ENCODE measurements around the gene NRL.

Gene NRL

DNA sequence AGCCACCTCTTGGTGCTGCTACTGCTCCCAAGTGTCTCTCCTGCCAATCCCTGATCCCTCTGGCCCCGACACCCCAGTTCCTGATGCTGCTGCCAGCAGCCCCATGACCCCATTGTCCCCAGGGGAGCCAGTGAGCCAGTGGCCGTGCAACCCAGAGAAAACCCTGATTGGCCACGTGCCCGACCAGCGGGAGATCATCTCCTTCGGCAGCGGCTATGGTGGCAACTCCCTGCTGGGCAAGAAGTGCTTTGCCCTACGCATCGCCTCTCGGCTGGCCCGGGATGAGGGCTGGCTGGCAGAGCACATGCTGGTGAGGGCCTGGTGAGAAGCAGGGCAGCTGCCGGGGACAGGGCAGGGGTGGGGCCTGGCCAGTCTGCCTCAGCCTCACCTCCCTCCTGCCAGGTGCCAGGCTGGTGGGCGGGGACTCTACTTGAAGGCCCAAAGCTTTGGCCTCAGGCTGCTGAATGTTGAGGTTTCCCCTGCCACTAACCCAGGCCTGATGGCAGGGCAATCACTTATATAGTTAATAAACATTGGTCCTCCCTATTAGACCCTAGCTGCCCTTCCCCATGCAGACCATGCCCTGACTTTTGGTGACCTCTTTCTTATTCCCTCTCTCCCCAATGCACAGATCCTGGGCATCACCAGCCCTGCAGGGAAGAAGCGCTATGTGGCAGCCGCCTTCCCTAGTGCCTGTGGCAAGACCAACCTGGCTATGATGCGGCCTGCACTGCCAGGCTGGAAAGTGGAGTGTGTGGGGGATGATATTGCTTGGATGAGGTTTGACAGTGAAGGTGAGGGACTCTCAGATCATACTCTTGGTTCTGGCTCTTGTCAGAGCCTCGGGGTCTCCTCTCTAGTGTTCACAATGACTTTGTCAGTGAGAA lies 15.6 kb downstream of the NRL start:
- DNase-seq = peak; percentile 43

DNA sequence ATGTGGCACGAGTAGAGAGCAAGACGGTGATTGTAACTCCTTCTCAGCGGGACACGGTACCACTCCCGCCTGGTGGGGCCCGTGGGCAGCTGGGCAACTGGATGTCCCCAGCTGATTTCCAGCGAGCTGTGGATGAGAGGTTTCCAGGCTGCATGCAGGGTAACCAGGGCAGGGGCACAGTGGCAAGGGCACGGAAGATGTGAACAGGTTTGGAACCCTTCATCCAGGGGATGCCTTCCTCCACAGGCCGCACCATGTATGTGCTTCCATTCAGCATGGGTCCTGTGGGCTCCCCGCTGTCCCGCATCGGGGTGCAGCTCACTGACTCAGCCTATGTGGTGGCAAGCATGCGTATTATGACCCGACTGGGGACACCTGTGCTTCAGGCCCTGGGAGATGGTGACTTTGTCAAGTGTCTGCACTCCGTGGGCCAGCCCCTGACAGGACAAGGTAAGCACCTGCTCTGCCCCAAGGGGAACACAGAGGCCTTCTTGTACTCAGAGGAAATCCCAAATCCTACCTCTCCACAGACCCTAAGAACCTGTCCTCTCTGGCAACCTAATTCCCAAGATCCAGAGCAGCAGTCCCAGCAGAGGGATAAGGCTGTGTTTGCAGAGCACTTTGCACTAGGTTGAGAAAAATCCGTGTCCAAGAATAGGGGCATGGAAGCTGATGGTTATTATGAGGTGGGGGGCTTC lies 16.4 kb downstream of the NRL start:
- DNase-seq = no peak

DNA sequence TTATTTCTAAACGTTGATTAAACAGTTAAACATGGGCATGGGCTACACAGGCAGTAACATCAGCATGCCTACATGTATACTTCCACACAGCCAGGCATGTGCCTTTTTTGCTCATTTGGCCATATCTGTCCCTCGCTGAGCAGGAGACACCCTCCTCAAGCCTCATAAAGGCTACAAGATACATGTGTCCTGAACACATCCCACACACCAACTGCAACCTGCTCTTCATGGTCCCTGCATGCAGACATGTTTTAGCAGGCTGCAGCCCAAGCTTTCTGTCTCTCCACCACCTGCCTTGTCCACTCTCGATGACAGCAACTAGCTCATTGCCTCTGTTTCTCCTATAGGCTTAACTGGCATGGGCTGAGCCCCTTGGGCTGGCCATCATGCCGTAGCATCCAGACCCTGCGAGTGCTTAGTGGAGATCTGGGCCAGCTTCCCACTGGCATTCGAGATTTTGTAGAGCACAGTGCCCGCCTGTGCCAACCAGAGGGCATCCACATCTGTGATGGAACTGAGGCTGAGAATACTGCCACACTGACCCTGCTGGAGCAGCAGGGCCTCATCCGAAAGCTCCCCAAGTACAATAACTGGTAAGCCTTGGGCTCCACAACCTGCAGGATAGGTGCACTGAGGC lies 18.1 kb downstream of the NRL start:
- DNase-seq = no peak

GRCh38 chr14:24095271-24096068 lies 19.3 kb downstream of the NRL start:
- DNase-seq = no peak

- DNase-seq = no peak
Measured at GRCh38 chr14:24094841-24095270, 19.9 kb downstream of the NRL start.

GRCh38 chr14:24093901-24094840 lies 20.6 kb downstream of the NRL start, which contains the start of gene PCK2:
PCK2 (plus strand) TSS chr14:24094311; CDS start chr14:24094406, 95 bp downstream.
- peak; percentile 72 for DNase-seq

- DNase-seq = no peak
Measured at GRCh38 chr14:24093207-24093900, 21.4 kb downstream of the NRL start.

DNA sequence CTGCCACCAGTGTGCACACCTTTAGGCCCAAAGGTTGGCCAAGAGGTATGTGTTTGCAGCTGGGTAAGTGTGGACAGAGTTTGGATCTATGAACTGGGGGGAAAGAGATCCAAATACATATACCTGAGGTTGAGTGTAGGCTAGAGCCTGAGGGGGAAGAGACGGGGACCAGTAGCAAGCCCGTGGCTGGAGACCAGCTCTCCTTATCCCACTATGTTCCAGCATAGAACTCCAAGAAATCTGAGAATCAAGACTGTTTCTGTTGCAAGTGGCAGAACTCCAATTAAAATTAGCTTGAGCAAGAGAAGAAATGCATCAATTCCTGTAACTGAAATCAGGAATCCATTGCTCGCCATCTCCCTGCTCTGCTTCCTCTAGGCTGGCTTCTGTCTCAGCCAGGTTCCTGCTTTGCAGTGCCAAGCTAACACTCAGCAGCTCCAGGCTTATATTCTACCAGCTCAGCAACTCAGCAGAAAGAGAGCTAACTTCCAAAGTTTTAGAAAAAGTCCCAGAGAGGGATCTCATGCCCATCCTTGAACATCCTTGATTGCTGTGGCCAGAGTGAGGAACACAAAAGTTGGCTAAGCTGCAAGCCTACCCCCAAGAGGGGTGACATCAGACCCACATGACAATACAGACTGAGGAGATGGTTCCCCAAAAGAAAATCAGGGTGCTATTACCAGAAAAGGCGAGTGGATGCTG lies 22.1 kb downstream of the NRL start:
- no peak for DNase-seq

DNA sequence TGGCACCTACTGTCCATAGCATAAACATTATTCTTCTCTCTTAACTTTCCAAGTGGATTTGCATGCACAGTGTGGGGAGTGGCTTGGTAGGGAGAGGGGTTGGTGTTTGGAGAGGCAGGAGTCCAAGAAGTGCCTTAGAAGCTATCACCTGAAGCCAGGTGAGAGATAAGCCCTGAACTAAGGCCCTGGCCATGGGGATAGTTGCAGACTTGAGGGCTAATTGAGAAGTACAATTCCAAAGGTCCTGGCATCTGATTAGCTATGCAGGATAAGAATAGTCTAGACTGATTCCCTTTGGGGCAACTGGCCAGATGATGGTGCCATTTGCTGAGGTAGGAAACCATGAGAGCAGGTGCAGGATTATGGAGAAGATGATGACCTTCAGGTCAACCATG lies 22.6 kb downstream of the NRL start:
- no peak for DNase-seq

DNA sequence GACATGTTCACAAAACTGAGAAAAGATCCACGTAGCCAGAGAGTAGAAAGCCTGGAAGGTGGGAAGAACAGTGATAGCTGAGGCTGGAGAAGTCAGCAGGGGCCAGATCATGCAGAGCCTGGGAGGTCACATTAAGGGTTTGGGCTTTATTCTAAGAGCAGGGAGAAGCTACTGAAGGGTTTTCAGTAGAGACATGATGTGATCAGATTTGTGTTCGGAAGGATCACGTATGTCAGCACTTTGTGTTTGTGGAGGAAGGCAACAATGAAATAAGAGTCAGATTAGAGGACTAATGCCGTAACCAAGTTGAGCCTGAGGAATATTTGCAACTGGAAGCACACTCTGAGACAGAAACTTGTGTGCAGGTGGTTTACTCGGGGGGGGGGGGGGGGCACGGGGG lies 24.9 kb downstream of the NRL start:
- no peak for DNase-seq

DNA sequence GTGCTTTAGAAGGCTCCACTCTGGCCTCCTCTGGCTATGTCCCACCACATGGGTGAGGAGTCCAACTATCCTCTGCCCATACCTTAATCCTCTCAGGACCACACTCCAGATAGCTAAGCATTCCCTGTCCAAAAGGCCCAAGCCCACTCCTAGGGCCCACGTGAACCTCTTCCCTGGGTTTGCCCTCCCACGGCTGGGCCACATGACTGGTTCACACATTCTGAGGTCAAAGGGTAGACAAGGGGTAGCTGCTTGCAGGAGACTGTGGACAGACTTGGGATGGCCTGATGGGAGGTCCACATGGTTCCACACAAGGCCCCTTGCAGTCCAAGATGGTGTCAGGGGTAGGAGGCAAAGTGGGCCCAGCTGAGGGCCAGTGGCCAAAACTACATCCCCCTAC lies 26.7 kb downstream of the NRL start:
- DNase-seq = no peak

- no peak for DNase-seq
Measured at GRCh38 chr14:24087004-24087403, 27.7 kb downstream of the NRL start.

DNA sequence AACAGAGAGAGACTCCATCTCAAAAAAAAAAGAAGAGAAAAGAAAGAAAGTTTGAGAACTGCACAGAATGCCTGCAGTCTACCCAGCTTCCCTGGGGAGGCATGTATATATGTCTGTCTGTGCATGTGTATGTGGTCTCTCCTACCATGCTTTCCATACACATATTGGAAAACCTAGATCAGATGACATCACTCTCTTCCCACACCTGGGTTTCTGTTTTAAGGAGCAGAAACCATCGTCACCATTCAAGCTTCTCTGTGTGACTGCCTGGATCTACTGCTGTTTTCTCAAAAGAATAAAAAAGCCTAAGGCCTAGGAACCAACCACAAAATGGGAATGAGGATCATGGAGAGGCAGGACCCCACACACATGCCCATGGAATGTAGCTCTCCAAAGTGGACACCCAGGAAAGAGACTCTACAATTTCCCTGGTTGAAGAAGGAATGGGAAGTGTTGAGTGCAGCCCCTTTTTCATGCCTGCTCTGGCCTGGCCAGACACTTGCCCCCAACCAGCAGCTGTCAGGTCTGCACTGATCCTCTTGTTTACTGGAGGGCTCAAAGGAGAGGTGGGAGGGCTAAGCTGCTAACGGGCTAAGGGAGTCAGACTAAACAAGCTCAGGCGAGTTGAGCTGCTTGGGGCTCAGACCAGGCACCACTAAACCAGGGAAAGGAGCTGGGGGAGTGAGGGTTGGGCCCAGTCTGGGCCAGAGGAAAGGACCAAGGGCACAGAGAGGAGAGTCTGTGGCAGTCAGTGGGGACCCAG lies 28.4 kb downstream of the NRL start:
- DNase-seq = no peak

DNA sequence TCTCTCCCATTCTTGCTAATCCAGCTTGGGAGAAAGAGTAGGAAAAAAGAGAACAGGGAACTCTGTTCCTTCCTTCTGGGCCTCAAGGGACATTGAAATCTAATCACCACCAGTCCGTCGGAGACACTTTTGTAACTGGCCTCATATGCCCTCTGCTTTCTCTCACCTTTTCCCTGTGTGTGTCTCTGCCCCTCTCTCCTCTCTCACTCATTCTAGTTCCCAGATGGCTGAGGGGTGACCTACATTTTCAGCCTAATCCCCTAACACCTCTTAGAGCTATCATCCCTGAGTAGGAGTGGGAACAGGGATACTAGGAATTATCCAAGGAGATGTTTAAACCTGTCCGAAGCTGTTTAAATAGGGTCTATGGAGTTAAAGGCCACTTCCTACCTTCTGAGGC lies 29.5 kb downstream of the NRL start:
- no peak for DNase-seq

GRCh38 chr14:24084440-24084839 lies 30.3 kb downstream of the NRL start:
- DNase-seq = no peak

DNA sequence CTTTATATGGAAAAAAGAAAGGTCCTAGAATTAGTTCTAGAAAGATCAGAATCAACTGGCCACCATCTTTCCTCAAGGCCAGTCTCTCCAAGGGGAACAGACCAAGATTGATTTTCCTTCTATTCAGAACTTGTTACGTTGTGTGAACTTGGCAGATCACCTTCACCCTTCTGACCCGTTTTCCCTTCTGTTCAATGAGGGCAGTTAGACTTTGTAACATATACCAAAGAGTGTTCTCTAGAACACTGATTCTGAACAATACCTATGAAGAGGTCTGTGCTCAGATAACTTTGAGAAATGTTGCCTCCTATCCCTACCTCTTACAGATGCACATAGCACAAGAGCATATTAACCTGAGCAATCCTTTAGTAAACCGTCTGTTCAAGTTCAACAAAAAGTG lies 31.3 kb downstream of the NRL start:
- DNase-seq = no peak

DNA sequence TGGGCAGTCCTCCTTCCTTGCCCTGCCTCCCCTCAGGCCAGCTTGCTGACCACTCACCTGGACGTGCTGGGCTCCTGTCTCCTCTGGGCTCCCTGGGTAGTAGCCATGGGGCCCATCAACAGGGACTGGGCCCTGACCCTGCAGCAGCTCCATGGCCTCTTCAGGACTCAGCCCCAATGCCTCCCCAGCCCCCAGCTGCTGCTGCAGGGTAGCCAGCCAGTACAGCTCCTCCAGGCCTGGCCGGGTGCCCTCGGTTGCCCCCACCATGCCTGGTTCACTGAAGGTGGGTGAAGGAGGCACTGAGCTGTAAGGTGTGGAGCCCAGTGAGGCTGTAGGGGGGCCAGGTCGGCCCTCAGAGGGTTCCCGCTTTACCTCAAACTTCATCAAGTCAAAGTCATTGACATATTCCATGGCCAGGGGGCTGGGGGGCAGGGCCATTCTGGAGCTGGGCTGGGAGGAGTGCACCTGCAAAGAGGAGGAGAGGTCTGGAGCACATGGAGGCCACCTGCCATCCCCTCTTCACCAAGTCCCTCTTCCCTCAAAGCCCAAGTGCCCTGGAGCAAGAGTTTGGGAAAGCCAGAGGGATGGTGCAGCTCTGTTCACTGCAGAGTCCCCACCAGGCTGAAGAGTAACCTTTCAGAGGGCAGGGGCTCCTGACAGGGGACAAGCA lies 32.2 kb downstream of the NRL start:
- DNase-seq = no peak

GRCh38 chr14:24081739-24082211 lies 33.0 kb downstream of the NRL start:
- DNase-seq = no peak
